ENCODE measurements around the gene CPN2.

CPN2 gene

DNA sequence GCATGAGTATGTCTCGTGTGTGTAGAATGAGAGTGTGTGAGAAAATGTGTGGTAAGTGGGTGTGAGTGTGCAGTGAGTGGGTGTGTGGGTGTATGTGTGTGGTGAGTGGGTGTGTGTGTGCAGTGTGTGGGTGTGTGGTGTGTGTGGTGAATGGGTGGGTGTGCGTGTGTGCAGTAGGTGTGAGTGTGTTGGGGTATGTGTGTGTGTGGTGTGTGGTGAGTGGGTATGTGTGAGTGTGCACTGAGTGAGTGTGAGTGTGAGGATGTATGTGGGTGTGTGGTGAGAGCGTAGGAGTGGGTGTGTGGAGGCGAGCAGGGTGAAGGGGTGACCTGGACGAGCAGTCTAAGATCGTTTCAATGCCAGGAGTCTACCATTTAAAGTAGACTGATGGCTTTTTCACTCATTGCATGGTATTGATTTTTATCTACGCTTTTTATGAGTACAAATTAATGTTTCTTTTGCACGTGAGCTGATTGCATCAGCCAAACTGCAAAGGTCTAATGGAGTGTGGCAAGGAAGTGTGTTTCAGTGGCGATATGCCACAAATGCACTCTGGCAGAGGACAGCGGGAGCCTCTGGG lies 1.6 kb upstream of the CPN2 start:
- no peak for DNase-seq (ENCODE audit: low spot score)

DNA sequence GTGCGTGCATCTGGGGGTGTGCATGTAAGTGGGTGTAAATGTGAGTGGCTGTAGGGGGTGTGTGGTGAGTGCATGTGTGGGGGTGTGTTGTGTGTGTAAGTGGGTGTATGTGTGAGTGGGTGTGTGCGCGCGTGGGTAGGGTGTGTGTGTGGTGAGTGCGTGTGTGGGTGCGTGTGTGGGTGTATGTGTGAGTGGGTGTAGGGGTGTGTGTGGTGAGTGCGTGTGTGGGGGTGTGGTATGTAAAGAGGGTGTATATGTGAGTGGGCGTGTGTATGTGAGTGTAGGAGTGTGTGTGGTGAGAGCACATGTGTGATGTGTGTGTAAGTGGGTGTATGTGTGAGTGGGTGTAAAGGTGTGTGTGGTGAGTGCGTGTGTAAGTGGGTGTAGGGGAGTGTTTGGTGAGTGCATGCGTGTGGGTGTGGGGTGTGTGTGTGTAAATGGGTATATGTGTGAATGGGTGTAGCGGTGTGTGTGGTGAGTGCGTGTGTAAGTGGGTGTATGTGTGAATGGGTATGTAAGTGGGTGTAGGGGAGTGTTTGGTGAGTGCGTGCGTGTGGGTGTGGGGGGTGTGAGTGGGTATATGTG lies 916 bp upstream of the CPN2 start:
- no peak for DNase-seq (ENCODE audit: low spot score)

DNA sequence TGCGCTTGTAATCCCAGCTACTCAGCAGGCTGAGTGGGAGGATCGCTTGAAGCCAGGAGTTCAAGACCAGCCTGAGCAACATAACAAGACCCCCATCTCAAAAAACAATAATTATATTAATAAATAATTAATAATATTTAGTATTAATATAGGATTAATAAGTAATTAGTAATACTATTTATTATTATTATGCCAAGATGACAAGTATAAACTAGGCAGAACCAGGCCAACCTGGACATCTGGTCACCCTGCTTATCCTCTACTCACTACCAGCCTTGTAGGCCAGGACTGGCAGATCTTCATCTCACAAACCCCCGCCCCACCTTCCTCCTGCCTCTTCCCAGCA lies 429 bp downstream of the CPN2 start:
- DNase-seq (ENCODE audit: low spot score) = no peak

DNA sequence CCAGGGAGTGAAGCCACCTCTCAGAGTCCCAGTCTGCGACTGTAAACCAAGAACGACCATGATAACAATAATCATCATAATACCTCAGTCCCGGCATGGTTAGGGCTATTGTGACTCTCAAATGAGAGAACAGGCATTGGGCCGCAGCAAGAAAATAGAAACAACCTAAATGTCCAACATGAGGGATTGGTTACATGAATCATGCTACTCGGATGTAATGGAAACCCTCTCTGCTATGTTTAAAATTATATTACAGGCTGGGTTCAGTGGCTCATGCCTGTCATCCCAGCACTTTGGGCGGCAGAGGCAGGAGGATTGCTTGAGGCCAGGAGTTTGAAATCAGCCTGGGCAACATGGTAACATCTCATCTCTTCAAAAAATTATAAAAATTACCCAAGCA lies 2.8 kb downstream of the CPN2 start:
- DNase-seq (ENCODE audit: low spot score) = no peak

DNA sequence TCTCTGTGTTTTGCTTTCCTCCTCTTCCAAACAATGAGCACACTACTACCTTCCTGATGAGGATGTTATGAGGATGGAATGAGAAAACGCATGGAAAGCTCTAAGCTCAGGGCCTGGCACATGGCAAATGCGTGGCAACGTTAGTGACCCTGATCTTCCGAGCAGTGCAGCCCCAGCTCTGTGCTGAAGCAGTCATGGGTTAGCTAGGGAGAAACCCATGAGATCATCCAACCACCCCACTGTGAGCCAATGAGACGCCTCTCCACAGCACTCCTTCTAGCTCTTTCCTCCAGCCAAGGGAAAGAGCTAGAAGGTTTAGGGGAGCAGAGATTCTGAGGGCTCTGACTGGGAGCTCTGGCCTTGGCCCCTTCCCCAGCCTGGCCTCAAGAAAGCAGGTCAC lies 4.5 kb downstream of the CPN2 start:
- DNase-seq (ENCODE audit: low spot score) = no peak

DNA sequence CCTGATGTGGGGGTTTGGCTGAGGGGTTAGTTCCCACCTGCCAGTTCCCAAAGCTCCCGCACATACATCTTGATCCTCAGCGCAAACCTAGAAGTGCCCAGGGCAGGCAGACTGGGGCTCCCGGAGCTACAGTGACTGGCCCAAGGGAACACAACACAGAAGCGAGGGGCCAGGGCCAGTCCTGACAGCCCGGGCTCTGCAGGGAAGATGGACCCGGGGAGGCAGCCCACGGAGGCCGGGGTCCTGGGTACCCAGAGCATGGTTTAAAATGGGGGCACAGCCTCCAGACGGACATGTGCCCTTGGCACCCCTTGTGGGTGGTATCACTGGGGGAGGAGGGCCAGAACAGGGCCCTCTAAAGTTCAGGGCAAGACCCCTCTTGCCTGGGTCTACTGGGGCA lies 5.1 kb downstream of the CPN2 start:
- DNase-seq (ENCODE audit: low spot score) = no peak

DNA sequence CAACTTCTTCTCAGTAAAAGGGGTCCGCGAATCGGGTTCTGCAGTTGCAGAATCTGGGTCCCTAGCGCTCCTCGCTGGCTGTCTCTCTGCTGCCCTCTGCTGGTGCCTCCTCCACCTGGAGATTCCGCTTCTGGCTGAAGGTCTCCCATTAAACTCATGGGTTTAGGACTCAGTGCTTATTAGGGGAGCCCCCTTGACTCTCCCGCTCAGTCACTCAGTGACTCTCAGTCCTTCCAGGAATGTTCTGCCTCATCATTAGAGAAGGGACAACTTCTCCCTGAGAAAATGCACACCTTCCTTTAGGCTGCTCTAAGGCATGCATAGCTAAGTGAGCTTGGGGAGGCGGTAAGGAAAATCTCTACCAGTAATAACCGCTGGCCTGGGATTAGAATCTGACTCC lies 7.1 kb downstream of the CPN2 start:
- DNase-seq (ENCODE audit: low spot score) = peak; percentile 69

DNA sequence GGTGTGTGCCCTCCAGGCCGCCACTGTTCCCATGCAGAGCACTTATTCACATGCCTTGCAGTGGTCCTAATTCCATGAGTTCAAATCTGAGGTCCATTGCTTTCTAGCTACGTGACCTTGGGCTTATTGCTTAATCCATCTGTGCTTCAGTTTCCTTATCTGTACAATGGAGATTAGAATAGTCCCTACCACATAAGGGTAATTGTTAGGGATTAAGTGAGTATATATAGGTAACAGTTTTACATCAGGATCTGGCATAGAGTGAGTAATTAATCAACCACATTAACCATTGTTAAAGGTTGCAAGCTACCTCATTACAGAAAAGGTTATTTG lies 7.6 kb downstream of the CPN2 start:
- no peak for DNase-seq (ENCODE audit: low spot score)

DNA sequence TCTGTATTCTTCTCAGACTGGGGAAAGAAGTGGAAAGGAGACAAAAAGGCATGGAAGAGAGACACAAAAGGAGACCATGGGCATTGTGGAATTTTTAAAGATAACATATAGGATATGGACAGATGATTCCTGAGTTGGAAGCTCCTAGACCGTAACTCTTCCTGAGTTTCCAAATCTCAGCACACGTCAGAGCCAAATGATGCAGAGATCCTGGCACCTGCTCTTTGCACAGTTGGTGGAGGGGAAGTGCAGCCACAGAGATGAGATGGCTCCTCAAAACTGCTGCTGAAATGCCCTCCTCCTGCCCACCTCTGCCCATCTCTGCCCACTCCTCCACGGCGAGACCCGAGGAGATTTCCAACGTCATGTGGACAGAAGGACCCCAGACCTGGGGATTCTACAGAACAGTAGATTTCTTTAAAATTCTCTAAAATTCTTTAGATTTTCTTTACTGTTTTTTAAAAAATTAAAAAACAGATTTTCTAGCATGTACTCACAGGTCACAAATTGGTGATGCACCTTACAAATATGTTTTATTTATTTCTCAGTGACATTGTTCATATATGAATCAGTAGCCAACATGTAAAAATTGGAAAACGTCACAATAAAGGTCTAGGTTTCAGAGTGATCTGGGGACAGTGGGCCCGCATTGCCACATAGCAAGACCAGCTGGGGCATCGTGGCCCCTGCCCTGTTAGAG lies 8.1 kb downstream of the CPN2 start:
- no peak for DNase-seq (ENCODE audit: low spot score)

DNA sequence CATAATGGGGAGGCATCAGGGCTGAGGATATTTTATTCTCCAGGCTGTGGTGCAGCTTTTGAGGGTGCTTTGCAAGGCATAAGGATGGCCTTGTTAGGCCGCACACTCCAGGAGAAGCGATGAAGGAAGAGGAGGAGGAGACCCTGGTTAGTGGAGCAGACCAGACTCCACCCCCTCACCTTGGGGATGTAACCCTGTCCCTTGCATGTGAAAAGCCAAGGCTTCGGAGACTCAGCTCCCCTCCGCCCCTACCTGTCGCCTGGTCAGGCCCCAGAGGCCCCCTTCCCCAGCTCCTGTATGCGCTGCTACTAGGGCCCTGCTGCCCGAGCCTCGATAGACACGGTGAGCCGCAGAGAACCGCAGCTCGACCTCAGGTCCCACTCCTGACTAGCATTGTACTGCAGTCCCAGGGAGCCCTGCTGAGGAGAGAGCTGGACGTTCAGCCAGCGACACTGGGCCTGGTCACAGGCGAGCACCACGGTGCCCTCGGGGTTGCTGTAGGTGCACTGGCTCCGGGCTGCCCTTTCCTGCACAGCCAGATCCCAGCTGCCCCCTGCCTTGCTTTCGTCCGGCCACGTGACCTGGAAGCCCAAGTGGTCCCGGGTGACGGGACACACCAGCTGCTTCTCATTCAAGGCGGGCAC lies 10.2 kb downstream of the CPN2 start:
- DNase-seq (ENCODE audit: low spot score) = no peak

DNA sequence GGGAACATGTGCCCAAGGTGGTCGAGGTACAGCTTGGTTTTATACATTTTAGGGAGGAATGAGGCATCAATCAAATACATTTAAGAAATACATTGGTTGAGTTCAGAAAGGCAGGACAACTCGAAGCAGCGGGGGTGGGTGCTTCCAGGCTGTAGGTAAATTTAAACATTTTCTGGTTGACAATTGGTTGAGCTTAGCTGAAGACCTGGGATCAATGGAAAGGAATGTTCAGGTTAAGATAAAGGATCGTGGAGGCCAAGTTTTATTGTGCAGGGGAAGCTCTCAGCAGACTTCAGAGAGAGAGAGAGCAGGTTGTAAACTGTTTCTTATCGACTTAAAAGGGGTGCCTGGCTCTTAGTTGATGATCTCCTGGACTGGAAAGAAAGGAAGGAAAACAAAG lies 11.3 kb downstream of the CPN2 start:
- no peak for DNase-seq (ENCODE audit: low spot score)

DNA sequence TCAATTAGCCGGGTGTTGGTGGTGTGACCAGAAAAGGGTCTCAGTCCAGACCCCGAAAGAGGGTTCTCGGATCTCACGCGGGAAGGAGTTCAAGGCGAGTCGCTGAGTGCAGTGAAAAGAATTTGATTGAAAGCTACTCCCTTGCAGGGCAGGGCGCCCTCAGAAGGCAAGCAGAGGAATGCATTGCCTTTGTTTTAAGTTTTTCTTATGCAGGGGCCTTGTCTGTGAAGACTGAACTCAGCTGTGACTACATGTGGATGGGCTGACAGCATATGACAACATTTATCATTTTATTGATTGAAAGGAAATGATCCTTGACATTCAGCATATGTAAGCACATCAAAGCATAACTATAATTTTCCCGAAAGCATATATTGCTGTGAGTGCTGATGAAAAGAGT lies 11.8 kb downstream of the CPN2 start:
- no peak for DNase-seq (ENCODE audit: low spot score)

DNA sequence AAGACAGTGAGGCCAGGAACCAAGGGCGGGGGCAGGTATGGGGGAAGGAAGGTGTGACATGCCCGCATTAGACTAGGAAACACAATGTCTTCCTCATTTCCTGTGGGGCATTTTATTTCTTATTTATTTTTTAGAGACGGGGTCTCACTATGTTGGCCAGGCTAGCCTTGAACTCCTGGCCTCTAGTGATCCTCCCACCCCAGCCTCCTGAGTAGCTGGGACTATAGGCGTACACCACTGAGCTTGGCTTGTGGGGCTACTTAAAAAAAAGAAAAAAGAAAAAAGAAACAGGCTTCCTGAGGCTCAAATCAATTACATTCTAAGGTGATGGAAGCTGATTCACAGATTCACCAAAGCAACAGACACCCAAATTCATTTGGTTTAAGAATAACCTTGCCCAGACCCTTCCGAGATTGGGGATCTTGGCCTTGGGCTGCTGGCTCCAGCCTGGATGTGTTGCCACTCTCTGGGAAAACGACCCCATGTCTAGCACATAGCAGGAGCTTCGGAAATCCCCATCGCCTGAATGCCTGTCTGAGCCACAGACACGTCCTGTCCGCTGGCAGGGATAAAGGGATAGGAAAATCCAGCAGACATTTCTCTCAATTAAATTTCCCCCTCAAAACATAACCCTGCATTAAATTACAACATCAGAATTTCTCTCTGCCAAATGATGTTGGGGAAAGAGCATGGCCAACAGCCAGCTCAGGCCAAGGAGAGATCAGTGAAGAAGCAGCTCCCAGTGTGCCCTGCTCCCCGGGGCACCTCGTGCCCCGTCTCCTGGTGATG lies 13.0 kb downstream of the CPN2 start:
- DNase-seq (ENCODE audit: low spot score) = no peak

DNA sequence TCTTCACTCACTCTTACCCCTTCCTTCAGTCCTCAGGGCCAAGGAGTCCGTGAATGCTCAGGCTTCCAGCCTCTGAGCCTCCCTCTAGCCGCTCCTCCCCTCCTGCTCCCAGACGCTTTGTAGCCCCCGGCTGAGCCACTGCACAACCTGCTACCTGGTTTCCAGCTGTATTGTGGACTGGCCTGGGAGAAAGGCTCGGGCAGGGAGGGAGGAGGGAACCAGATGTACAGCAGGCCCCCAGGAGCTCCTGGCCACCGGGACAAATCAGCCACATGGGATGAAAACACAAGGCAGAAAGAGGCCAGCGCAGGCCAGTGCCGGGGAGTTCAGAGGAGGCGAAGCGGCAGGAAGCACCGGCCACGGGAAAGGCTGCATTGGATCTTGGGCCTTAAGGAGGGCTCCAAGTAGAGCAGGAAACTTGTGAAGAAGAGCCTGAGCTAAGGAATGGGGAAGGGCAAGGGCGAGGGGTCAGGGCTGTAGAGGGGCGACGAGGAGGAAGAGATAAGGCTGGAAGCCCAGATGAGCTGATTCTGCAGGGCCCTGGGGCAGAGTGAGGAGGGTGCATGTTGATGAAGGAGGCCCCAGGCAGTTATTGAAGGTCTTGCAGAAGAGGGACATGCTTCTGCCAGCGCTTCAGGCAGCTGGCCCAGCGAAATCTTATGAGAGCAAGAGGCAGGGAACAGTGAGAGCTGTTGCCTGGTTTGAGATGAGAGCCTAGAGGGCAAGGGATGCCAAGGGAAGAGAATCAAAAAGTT lies 14.3 kb downstream of the CPN2 start:
- no peak for DNase-seq (ENCODE audit: low spot score)

DNA sequence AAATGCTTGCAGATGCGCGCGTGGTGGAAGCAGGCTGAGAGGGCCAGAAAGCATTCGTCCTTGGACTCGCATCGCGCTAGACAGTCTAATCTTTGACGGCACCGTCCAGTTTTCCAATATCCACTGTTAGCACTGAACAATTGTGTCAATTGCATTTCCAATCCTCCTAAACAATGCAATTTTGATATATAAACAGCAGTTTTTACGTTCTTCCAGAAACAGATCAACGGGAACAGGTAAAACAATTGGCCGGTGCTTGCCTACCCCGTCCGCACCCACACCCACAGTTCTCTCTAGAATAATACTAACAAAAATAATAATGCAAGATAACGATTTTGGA lies 17.2 kb downstream of the CPN2 start:
- DNase-seq (ENCODE audit: low spot score) = no peak

DNA sequence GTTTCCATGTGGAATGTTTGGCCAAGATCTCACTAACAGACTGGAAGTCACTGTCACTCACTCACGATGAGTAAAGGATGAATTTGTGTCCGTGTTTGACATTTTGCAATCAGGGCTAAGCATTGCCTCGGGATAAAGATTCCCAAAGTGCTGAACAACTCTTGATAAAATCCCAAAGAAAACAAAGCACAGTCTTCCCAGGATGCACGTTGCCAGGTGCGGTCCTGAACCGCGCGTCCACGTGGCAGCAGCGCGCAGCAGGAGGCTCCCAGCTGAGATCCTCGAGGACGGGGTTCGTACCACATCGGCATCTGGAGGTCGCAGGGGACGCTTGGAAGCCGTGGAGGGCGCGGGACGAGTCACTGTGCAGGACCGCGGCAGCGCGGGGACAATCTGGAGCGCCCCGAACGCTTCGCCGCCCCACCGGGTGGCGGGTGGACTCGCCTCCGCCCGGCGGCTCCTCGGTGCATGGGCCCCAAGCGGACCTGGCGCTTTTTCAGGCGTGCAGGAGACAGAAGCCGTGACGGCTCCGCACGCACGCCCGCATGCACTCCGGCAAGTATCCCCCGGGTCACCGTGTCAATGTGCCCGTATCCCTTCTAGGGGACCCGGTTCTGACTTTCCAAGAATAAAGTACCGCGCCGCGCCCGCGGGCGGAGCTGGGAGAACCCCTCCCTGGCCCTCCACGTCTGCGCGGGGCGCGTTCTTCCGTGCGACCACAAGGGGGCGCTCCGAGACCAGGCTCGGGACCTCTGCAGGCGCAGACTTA lies 17.7 kb downstream of the CPN2 start:
- DNase-seq (ENCODE audit: low spot score) = peak; percentile 89

DNA sequence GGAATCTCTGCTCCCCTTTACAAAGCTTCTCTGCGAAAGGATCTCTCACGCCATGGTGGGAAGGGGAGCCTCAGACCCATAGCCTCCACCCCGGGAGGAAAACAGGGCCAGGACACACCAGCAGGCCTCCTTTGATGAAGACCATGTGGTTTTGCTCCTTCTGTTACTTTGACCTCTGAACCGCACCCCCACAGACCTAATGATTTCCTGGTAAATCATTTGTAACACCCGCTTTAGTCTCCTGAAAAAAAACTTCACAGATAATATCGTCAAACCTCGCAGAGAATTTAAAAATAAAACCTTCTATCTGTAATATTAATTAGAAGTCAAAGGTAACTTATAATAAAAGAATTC lies 18.3 kb downstream of the CPN2 start:
- DNase-seq (ENCODE audit: low spot score) = no peak

DNA sequence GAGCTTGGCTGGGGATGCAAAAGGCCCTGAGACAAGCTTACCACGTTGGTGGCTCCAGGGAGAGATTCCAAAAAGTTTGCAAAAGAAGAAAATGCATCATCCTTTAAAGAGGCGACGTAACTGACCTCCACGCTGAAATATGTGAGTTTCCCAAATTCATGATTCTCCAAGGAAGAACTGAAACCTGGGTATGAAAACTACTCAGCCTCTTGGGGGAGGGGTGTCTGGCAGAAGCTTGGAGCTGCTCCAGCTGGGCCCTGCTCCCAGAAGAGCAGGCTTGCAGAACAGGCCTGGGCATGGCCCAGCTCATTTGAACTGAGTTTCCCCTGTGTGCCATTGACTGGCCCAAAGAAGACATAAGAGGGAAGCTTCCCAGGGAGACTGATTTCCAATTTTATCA lies 20.5 kb downstream of the CPN2 start:
- DNase-seq (ENCODE audit: low spot score) = no peak

DNA sequence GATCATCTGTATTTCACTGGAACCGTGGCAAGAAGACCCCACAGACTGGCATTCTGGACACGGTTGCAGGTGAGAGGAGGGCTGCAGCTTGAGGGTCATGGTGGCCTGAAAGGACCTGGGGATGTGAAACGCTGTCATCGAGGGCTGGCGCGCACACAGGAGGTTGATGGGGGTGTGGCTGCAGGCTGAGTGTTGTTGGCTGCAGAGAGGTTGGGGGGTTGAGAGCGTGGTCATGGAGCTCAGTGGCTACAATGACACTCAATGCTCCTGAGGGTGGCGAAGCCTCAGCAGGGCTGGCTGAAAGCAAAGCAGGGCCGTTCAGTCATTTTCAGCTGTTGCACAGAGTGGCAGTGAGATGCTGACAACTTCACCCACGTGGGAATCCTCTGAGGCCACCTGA lies 21.0 kb downstream of the CPN2 start:
- DNase-seq (ENCODE audit: low spot score) = no peak

DNA sequence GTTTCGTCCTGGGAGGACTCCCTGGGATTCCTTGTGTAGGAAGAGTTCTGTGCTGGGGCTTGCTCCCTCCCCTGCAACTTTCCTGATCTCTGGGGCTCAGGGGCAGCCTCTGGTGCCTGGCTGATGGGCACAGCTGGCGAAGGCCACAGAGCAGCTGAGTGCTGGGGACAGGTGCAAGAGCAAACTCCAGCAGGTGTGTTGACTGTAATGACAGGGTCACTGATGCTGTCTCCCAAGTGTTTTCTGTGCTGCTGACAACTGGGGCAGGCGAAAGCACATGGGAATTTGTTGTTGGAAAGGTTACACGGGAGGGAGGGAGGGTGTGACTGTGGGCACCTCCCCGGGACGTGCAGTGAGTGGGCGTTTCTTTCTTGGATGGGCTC lies 21.6 kb downstream of the CPN2 start:
- no peak for DNase-seq (ENCODE audit: low spot score)

DNA sequence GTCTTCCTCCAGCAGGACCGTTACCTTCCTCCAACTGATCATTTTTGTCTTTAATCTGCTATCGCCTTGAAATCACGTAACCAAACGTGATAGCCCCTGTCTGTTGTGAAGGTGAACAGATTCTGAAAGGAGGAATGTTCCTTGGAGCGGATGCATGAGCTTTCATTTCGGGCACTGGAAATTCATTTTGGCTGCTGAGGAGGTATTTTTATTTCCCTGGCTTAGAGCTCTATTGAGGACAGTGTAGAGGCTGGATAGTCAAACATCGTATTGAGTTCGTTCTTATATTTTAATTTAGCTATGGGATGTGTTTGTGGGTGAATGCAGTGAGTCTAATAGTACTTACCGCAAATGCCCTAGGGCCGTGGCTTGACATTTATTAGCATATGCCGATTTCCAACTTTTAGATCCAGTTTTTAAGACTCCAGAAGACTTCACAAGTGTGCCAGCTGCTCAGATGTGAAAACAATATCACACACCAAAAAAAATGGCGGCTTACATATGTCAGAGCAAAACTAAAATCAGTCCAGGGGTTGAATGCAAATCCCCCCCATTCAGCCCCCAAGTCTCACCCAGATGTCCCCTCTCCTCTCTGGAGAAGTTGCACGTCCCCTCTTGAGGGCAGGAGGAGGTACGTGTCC lies 22.1 kb downstream of the CPN2 start:
- DNase-seq (ENCODE audit: low spot score) = no peak
